Vagina (tissue), 2 donors: ENCODE data around the gene OGFOD2. TPM values are rescaled to one million over a fixed set of nuclear protein-coding genes. Genes with fewer than 3 reads are reported as not detected.

Source experiments
- DNase-seq, 2 donors: peaks; one replicate each; pipeline ENCODE4 v3.0.0-alpha.2; 2017; ENCODE audit errors: extremely low spot score in 2 of 2
- H3K27ac ChIP-seq: fragments of 200-600 bp; sonication (generic); one replicate; pipeline ENCODE4 v1.5.1; 2019
- H3K27me3 ChIP-seq: fragments of 200-600 bp; sonication (generic); one replicate; pipeline ENCODE4 v1.5.1; 2019
- H3K36me3 ChIP-seq, 2 donors: fragments of 200-600 bp; sonication (generic); one replicate each; pipeline ENCODE4 v1.5.1; 2017 to 2019
- H3K4me1 ChIP-seq: fragments of 200-600 bp; sonication (generic); one replicate; pipeline ENCODE4 v1.5.1; 2019
- H3K4me3 ChIP-seq, 2 donors: fragments of 200-600 bp; sonication (generic); 1 replicate in 1 of 2; 2 replicates in 1 of 2; pipeline ENCODE4 v1.5.1; 2016 to 2019
- H3K9me3 ChIP-seq: fragments of 200-600 bp; sonication (generic); one replicate; pipeline ENCODE4 v1.5.1; 2019
- POLR2A ChIP-seq, 2 donors: fragments of 450-650 bp; IDR thresholded peaks; one replicate each; pipeline ENCODE4 v1.6.1; 2017; ENCODE audit warnings: antibody characterized with exemption in 2 of 2, mild to moderate bottlenecking in 2 of 2, moderate library complexity in 2 of 2
- POLR2AphosphoS5 ChIP-seq, 2 donors: sonication (generic); formaldehyde crosslinking; IDR thresholded peaks; one replicate each; pipeline ENCODE4 v1.9.0; 2017; ENCODE audit warnings: antibody characterized with exemption in 2 of 2, mild to moderate bottlenecking in 2 of 2, low read depth in 1 of 2; ENCODE audit not compliant: insufficient read depth in 1 of 2
- intact Hi-C: fragments of 100-400 bp; cut with DNase I; formaldehyde crosslinking; loops from one replicate; pipeline ENCODE4 v1.15.1; 2023
- total RNA-seq: library from RNA; depleted of rRNA; stranded (reverse); fragments of >200 nt; gene quantifications from one replicate; pipeline ENCODE4 v1.2.3, GENCODE V29; 2016
- TF ChIP-seq, protein P1 (sequence below), 3 experiments: fragments of 450-650 bp in 2 of 3; fragments of 200-600 bp in 1 of 3; sonication (generic) in 1 of 3; IDR thresholded peaks; one replicate each; pipeline ENCODE4 v1.5.1; 2017 to 2019; ENCODE audit warnings: antibody characterized with exemption in 3 of 3, mild to moderate bottlenecking in 2 of 3, moderate library complexity in 2 of 3

The OGFOD2 gene
- total RNA-seq, 1 donor from 2014 or later, result 26.0 TPM

DNA sequence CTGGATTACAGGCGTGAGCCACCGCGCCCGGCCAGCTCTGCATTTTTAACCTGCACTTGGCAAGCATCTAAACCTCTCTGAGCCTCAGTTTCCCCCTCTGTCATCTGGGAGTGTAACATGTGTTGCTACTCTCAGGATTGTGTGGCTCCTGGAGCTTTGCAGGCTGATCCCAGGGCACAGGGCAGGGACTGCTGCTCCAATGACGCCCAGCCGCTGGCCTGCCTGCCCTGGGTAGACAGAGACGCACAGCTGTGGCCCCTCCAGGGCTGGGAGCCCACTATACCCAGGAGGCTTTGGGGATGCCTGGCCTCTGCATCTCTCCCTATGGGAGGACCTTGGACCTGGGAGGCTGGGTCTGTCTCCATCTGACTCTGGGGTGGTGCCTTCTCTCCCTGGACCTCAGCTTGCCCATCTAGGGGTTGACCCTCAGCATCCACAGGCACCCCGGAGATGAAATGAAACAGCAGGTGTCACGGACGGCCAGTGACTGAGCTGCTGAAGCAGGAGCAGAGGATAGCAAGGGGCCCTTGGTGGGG lies 19.2 kb downstream of the OGFOD2 start:
- DNase-seq, result no peak
- H3K27ac ChIP-seq, result no peak overlapping the region
- H3K36me3 ChIP-seq, result peaks cover 0 to 9% of the 10 kb centered on the region in 2 donors
- no peaks in the 10 kb centered on the region for H3K27me3 ChIP-seq
- peaks cover 12% of the 10 kb centered on the region for H3K4me1 ChIP-seq
- H3K9me3 ChIP-seq, result no peaks in the 10 kb centered on the region
- TF ChIP-seq, protein P1, sequence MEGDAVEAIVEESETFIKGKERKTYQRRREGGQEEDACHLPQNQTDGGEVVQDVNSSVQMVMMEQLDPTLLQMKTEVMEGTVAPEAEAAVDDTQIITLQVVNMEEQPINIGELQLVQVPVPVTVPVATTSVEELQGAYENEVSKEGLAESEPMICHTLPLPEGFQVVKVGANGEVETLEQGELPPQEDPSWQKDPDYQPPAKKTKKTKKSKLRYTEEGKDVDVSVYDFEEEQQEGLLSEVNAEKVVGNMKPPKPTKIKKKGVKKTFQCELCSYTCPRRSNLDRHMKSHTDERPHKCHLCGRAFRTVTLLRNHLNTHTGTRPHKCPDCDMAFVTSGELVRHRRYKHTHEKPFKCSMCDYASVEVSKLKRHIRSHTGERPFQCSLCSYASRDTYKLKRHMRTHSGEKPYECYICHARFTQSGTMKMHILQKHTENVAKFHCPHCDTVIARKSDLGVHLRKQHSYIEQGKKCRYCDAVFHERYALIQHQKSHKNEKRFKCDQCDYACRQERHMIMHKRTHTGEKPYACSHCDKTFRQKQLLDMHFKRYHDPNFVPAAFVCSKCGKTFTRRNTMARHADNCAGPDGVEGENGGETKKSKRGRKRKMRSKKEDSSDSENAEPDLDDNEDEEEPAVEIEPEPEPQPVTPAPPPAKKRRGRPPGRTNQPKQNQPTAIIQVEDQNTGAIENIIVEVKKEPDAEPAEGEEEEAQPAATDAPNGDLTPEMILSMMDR (IDR thresholded peaks at IDR 0.05), result no peak
- no peak overlapping the region for H3K4me3 ChIP-seq
- intact Hi-C loops, result loop anchor here (2.0 kb wide), 1 partner anchor 57 kb away; no protein-coding TSS in a partner anchor

DNA sequence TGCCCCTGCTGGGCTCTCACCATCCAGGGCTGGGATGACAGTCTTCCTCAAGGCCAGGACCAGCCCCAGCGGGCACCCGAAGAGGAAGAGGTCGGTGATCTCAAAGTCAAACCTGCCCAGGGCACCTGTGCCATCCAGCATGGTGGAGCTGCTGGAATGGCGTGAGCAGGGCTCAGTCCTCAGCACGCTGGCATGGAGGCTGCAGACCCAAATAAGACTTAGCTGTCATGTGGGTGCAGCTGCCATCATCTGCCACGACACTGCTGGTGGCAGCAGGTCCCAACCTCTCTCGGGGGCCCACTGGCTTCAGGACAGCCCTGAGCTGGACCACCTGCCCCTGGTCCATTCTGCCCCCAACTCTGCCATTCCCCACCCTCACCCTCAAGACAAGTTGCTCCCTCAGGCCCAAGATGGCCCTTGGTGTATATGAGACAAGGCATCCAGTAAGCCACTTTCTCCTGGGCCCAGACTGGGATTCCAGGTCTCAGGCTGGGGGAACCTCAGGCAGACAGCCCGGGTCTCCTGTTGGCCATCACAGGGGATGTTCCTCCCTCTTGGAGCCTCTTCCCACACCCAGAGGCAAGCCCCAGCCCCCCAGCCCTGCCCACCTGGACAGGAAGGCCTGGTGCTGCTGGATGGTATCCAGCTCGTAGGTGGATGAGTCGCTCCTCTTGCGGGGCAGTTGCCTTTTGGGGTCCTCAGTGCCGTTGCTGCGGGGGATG lies 19.9 kb downstream of the OGFOD2 start:
- no peaks in the 10 kb centered on the region for H3K9me3 ChIP-seq
- no peak overlapping the region for H3K27ac ChIP-seq
- DNase-seq, result no peak
- TF ChIP-seq POLR2AphosphoS5 (IDR thresholded peaks at IDR 0.05; ENCODE audit: insufficient read depth in 1 of 2, low read depth in 1 of 2) (no peak), POLR2A (IDR thresholded peaks at IDR 0.05) (no peak)
- TF ChIP-seq, protein P1 (IDR thresholded peaks at IDR 0.05), result no peak
- no peak overlapping the region for H3K4me3 ChIP-seq
- peaks cover 12% of the 10 kb centered on the region for H3K4me1 ChIP-seq
- H3K27me3 ChIP-seq, result no peaks in the 10 kb centered on the region
- intact Hi-C loops, result loop anchor here (2.0 kb wide), 1 partner anchor 56 kb away; no protein-coding TSS in a partner anchor
- H3K36me3 ChIP-seq, result peaks cover 0 to 9% of the 10 kb centered on the region in 2 donors

DNA sequence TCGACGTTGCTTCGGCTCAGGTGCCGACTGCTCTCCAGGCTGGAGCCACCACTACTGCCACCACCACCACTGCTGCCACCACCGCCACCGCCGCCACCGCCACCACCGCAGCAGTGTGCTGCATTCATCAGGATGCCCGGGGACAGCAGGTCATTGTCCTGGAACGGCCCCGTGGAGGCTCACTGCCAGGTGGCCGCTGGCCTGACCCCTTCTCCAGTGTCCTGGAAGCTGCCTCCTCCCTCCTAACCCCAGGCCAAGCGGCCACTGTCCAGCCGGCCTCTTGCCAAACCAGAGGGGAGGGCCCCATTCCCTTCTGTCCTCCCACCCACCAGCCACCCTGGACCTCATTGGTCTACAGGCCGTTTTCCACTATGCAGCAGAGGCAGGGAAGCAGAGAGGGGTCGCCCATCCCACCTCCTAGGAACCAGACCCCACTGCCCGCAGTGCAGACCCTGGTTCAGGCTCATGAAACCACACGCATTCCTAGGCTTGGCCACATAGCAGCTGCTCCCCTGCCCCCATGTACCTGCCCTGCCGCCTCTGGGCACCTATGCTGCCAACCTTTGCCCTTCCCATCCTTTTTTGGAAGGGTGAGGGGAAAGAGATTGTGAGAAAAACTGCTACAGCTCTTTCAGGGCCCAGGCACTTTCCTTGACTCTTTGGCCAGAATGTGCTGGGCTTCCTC lies 20.6 kb downstream of the OGFOD2 start:
- H3K27me3 ChIP-seq, result no peaks in the 10 kb centered on the region
- H3K4me1 ChIP-seq, result peaks cover 12% of the 10 kb centered on the region
- no peak for DNase-seq
- peak overlapping the region; percentile 4 for H3K27ac ChIP-seq
- no peak overlapping the region for H3K4me3 ChIP-seq
- intact Hi-C loops, result loop anchor here (2.0 kb wide), 1 partner anchor 55 kb away; no protein-coding TSS in a partner anchor
- TF ChIP-seq, protein P1 (IDR thresholded peaks at IDR 0.05), result no peak
- TF ChIP-seq POLR2A (IDR thresholded peaks at IDR 0.05) (no peak), POLR2AphosphoS5 (IDR thresholded peaks at IDR 0.05; ENCODE audit: insufficient read depth in 1 of 2, low read depth in 1 of 2) (no peak)
- H3K36me3 ChIP-seq, result peaks cover 0 to 13% of the 10 kb centered on the region in 2 donors
- H3K9me3 ChIP-seq, result no peaks in the 10 kb centered on the region

DNA sequence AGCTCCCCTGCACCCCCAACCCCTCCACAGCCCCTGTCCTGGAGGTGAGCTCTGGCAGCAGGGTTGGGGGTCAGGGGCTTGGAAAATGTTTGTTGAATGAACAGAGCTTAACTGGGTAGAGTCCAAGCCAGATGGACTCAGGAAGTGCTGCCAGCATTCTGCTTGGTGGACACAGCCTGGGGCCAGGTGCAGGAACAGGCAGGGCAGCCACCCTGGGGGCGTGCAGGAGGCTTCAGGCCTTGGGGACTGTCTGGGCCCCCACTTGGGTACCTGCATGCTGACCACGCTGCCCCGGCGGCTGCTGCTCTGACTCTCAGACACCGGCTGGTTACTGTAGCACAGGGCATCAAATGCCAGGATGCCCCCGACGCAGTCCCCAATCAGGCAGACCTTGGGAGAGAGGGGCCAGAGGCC lies 21.2 kb downstream of the OGFOD2 start:
- no peak overlapping the region for H3K4me3 ChIP-seq
- H3K27me3 ChIP-seq, result no peaks in the 10 kb centered on the region
- H3K9me3 ChIP-seq, result no peaks in the 10 kb centered on the region
- DNase-seq, result no peak
- H3K36me3 ChIP-seq, result peaks cover 0 to 19% of the 10 kb centered on the region in 2 donors
- no peak for TF ChIP-seq POLR2A (IDR thresholded peaks at IDR 0.05)
- TF ChIP-seq POLR2AphosphoS5 (IDR thresholded peaks at IDR 0.05; ENCODE audit: insufficient read depth in 1 of 2, low read depth in 1 of 2), result no peak
- TF ChIP-seq, protein P1 (IDR thresholded peaks at IDR 0.05), result no peak
- H3K27ac ChIP-seq, result peak overlapping the region; percentile 4
- intact Hi-C loops, result no loop called here
- peaks cover 12% of the 10 kb centered on the region for H3K4me1 ChIP-seq
